ENCODE results near the gene EIF3J. TPM values are rescaled to one million over a fixed set of nuclear protein-coding genes. Genes with fewer than 3 reads are reported as not detected.

EIF3J gene
- total and polyA plus RNA-seq, 2 experiments from 2014 or later = 25.2 to 35.9 TPM

GRCh38 chr15:44516436-44516835 lies 20.5 kb upstream of the EIF3J start:
- Histone ChIP-seq H3K4me1 (ENCODE audit: insufficient read depth) (no peaks in the 10 kb centered on the region), H3K4me2 (ENCODE audit: unreplicated experiment) (no peak overlapping the region), H3K9me2 (ENCODE audit: insufficient read depth) (no peaks in the 10 kb centered on the region), H3K36me3 (ENCODE audit: low read depth) (peaks cover 12% of the 10 kb centered on the region; the same call in 1 of the 2 replicates), H3K9me3 (ENCODE audit: low read depth) (no peaks in the 10 kb centered on the region), H4K20me1 (ENCODE audit: insufficient read depth) (no peaks in the 10 kb centered on the region), H3K9ac (no peak overlapping the region), H3K79me2 (ENCODE audit: insufficient read depth) (no peaks in the 10 kb centered on the region), H3K4me3 (no peak overlapping the region), H3F3A (ENCODE audit: insufficient read depth) (no peaks in the 10 kb centered on the region), H3K27me3 (replicated peaks; ENCODE audit: insufficient read depth) (no peaks in the 10 kb centered on the region), H3K27ac (no peak overlapping the region), H2AFZ (no peak overlapping the region)
- TF ChIP-seq EZH2phosphoT487 (IDR thresholded peaks at IDR 0.05; ENCODE audit: insufficient read depth, low read depth) = no peak
- TF ChIP-seq EZH2 (IDR thresholded peaks at IDR 0.05; ENCODE audit: insufficient read depth, poor library complexity, severe bottlenecking) = no peak
- in situ Hi-C loops (cut with MboI) = no loop called here
- DNase-seq = no peak

- Histone ChIP-seq H3K27ac (no peak overlapping the region), H3K27me3 (replicated peaks; ENCODE audit: insufficient read depth) (no peaks in the 10 kb centered on the region), H3K9me2 (ENCODE audit: insufficient read depth) (no peaks in the 10 kb centered on the region), H3K79me2 (ENCODE audit: insufficient read depth) (no peaks in the 10 kb centered on the region), H3K4me3 (no peak overlapping the region), H3F3A (ENCODE audit: insufficient read depth) (0 out of 2 replicates have a peak, but pooled peaks cover 2% of the 10 kb centered on the region), H3K9ac (no peak overlapping the region), H3K9me3 (ENCODE audit: low read depth) (no peaks in the 10 kb centered on the region), H3K4me1 (ENCODE audit: insufficient read depth) (no peaks in the 10 kb centered on the region; the same call in 1 of the 2 replicates), H4K20me1 (ENCODE audit: insufficient read depth) (no peaks in the 10 kb centered on the region), H2AFZ (no peak overlapping the region), H3K4me2 (ENCODE audit: unreplicated experiment) (no peak overlapping the region), H3K36me3 (ENCODE audit: low read depth) (peaks cover 18% of the 10 kb centered on the region; the same call in 1 of the 2 replicates)
- 96 to 97% methylated on average over 6 of the region's 6 CpGs for WGBS, 2 experiments (ENCODE audit: low coverage in 1 of 2, low lambda C conversion rate in 2 of 2, missing lambda C conversion rate in 2 of 2)
- no peak for DNase-seq
- TF ChIP-seq EZH2phosphoT487 (IDR thresholded peaks at IDR 0.05; ENCODE audit: insufficient read depth, low read depth) (no peak), EZH2 (IDR thresholded peaks at IDR 0.05; ENCODE audit: insufficient read depth, poor library complexity, severe bottlenecking) (no peak)
- in situ Hi-C loops (cut with MboI) = no loop called here
Measured at GRCh38 chr15:44519537-44519936, 17.4 kb upstream of the EIF3J start.

GRCh38 chr15:44525018-44525417 lies 11.9 kb upstream of the EIF3J start:
- TF ChIP-seq EZH2phosphoT487 (IDR thresholded peaks at IDR 0.05; ENCODE audit: insufficient read depth, low read depth) (no peak), EZH2 (IDR thresholded peaks at IDR 0.05; ENCODE audit: insufficient read depth, poor library complexity, severe bottlenecking) (no peak)
- WGBS, 2 experiments (ENCODE audit: low coverage in 1 of 2, low lambda C conversion rate in 2 of 2, missing lambda C conversion rate in 2 of 2) = 92 to 97% methylated on average over 1 of the region's 1 CpG
- Histone ChIP-seq H3K79me2 (ENCODE audit: insufficient read depth) (no peaks in the 10 kb centered on the region), H2AFZ (no peak overlapping the region), H3F3A (ENCODE audit: insufficient read depth) (peaks cover 7% of the 10 kb centered on the region; the same call in 1 of the 2 replicates), H4K20me1 (ENCODE audit: insufficient read depth) (no peaks in the 10 kb centered on the region), H3K4me1 (ENCODE audit: insufficient read depth) (no peaks in the 10 kb centered on the region; the same call in 1 of the 2 replicates), H3K36me3 (ENCODE audit: low read depth) (peaks cover 24% of the 10 kb centered on the region), H3K4me3 (no peak overlapping the region), H3K9ac (no peak overlapping the region), H3K9me2 (ENCODE audit: insufficient read depth) (no peaks in the 10 kb centered on the region), H3K27ac (no peak overlapping the region), H3K27me3 (replicated peaks; ENCODE audit: insufficient read depth) (no peaks in the 10 kb centered on the region), H3K9me3 (ENCODE audit: low read depth) (no peaks in the 10 kb centered on the region), H3K4me2 (ENCODE audit: unreplicated experiment) (no peak overlapping the region)
- DNase-seq = no peak
- in situ Hi-C loops (cut with MboI) = no loop called here

- H3K27ac ChIP-seq = no peak overlapping the region
- TF ChIP-seq EZH2phosphoT487 (IDR thresholded peaks at IDR 0.05; ENCODE audit: insufficient read depth, low read depth) (no peak), EZH2 (IDR thresholded peaks at IDR 0.05; ENCODE audit: insufficient read depth, poor library complexity, severe bottlenecking) (no peak)
- in situ Hi-C loops (cut with MboI) = no loop called here
- H3K79me2 ChIP-seq (ENCODE audit: insufficient read depth) = no peaks in the 10 kb centered on the region
- H3K36me3 ChIP-seq (ENCODE audit: low read depth) = peaks cover 19% of the 10 kb centered on the region; the same call in 1 of the 2 replicates
- no peak overlapping the region for H3K4me2 ChIP-seq (ENCODE audit: unreplicated experiment)
- H3K9me3 ChIP-seq (ENCODE audit: low read depth) = no peaks in the 10 kb centered on the region
- no peak overlapping the region for H2AFZ ChIP-seq
- H3K4me3 ChIP-seq = no peak overlapping the region
- no peak overlapping the region for H3K9ac ChIP-seq
- H3F3A ChIP-seq (ENCODE audit: insufficient read depth) = peaks cover 13% of the 10 kb centered on the region; the same call in 1 of the 2 replicates
- 96% methylated on average over 2 of the region's 2 CpGs for WGBS, 2 experiments (ENCODE audit: low coverage in 1 of 2, low lambda C conversion rate in 2 of 2, missing lambda C conversion rate in 2 of 2)
- no peaks in the 10 kb centered on the region; the same call in 1 of the 2 replicates for H3K4me1 ChIP-seq (ENCODE audit: insufficient read depth)
- H4K20me1 ChIP-seq (ENCODE audit: insufficient read depth) = no peaks in the 10 kb centered on the region
- H3K9me2 ChIP-seq (ENCODE audit: insufficient read depth) = no peaks in the 10 kb centered on the region
- DNase-seq = no peak
- no peaks in the 10 kb centered on the region for H3K27me3 ChIP-seq (replicated peaks; ENCODE audit: insufficient read depth)
Measured at GRCh38 chr15:44527241-44527640, 9.7 kb upstream of the EIF3J start.

Measured in GM23248 (cell line).